LNCAP (cell line): Measurements from ENCODE around the gene TMEM119.

ENCODE experiments used
- TF ChIP-seq, protein P1 (sequence below): fragments of 450-650 bp; IDR thresholded peaks from 2 replicates; pipeline ENCODE4 v1.5.1; 2017; ENCODE audit warnings: mild to moderate bottlenecking

The TMEM119 gene

DNA sequence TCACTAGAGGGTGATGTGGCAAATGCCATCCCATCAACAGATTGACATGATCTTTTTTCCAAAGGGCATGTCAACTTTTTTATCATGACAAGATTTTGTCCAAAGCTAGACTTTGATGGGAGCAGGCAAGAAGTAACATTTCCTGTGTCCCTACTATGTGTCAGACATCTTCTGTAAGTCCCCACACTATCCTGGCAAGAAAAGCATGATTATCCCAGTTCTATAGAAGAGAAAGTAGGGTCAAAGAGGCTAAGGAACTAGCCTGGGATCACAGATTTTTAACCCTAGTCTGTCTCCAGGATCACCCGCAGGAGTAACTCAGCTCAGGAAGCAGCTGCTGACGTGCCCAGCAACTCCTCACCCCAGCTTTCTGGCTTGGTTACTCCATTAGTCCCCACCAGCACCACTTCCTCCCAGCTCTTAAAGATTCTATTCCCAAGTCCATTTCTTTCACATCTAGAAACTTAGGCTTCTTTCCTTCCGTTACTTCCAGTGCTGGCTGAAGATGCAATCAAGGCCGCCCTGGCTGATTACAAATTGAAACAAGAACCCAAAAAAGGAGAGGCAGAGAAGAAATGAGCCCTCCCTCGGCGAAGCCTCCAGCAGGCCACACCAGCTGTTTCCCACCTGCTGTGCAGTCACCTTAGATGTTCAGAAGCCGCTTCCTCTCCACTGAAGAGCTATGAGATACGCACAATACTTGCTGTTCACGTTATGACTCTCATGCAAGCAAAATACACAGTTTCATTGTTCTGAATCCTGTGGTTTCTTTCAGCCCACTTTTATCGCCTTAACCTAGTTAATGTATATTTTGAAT, 29.3 kb downstream of the TMEM119 start:
- TF ChIP-seq, protein P1, sequence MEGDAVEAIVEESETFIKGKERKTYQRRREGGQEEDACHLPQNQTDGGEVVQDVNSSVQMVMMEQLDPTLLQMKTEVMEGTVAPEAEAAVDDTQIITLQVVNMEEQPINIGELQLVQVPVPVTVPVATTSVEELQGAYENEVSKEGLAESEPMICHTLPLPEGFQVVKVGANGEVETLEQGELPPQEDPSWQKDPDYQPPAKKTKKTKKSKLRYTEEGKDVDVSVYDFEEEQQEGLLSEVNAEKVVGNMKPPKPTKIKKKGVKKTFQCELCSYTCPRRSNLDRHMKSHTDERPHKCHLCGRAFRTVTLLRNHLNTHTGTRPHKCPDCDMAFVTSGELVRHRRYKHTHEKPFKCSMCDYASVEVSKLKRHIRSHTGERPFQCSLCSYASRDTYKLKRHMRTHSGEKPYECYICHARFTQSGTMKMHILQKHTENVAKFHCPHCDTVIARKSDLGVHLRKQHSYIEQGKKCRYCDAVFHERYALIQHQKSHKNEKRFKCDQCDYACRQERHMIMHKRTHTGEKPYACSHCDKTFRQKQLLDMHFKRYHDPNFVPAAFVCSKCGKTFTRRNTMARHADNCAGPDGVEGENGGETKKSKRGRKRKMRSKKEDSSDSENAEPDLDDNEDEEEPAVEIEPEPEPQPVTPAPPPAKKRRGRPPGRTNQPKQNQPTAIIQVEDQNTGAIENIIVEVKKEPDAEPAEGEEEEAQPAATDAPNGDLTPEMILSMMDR: no peak

DNA sequence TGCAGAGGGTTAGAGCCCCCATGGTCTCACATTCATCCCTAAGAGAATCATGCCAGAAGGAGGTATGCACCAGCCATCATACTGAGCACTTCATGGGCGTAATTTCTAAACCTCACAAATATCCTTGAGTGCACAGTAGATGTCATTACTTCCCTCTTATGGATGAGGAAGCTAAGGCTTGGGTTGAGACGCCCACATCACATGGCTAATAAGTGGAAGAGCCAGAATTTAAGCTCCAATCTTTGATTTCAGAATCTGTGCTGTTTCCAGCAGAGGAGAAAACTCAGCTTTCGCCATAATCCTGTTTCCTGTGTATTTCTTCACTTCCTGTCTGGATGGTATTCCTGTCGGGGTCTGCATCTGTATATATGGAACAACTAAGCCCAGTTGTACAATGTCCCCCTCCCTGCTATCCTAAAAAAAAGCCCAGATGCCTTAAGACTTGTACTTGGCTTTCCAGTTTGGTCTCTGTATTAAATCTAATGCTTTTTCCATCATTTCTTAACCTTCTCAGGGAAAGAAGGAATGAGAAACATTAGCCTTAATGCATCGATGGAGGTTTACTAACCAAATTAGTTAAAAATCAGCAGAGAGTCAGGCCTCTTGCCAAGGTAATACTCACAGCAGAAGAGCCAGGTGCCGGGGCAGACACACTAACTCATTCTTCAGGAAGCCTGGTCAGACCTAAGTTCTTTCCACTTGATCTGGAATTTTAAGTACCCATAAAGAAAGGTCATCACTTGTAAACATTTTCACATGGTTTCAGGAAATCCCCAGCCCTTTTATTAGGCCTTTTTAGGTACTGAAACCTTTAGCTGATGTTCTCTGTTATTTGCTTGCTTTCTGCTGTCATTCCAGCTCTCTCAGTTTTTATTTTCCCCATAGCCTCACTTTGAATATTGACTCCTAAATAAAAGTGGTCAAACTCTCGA, 30.2 kb downstream of the TMEM119 start:
- TF ChIP-seq, protein P1: no peak

DNA sequence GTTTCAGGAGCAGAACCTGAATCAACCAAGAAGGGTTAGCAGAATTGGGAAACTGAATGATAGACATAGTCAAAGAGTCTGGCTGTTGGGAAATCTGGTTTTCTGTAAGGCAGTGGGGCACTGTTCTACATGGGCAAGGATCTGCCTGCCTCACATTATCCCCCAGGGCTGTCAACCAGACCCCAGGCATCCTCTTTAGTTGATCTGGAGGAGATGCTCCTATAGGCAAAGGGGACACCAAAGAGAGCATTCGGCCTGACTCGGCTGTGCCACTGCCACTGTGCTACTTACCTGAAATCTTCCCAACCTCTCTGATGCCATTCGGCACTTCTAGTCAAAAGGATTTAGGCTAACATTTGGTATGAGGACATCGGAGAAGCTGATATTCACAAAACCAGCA, 31.4 kb downstream of the TMEM119 start:
- TF ChIP-seq, protein P1: no peak

DNA sequence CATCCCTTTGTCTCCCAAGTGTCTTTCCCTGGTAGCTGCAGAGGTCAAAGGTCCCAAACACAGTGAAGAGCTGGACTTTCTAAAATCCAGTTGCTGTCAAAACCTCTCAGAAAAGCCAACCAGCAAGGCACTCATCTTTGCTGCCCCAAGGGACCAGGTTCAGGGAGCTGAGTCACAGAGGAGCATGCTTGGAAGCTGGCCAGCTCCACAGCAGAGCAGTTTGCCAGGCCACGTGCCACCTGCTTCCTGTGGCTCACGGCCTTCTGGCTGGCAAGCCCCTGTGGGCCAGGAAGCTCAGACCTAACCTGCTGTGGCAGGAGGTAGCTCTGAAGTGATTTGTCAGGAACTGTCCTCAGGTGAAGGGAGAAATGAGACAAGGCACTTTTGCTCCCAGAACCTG, 31.9 kb downstream of the TMEM119 start:
- TF ChIP-seq, protein P1: no peak

DNA sequence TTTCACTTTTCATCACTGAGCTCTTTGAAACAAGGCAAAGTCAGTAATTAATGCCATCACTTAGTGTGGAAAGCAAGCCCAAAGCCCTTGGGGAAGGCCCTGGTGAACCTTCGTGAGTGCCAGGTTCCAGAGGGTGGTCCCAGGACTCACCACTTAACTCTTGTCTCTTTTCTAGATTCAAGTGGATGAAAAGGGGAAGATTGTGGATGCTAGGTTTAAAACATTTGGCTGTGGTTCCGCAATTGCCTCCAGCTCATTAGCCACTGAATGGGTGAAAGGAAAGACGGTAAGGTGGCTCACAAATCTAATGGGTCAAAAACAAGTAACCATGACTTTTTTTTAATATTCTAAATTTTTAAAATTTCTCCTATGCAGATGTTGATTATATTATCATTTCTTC, 32.7 kb downstream of the TMEM119 start:
- TF ChIP-seq, protein P1: no peak

DNA sequence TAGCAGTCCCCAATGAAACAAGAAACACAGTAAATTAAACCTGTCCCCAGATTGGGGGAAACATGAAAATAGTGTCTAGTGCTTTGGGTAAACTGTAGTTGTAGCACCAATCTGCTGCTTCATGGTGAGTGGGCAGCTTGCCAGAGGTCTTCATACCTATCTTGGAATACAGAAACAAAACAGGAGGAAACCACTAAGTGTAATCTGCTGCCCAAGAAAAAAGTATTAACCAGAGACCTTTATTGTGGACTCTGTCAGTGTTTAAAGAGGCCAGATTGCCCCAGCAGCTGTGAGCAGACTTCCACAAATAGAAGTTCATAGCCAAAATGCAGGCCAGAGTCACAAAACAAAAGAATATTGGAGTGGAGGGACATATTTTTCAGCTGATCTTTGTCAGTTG, 33.2 kb downstream of the TMEM119 start:
- TF ChIP-seq, protein P1: no peak

DNA sequence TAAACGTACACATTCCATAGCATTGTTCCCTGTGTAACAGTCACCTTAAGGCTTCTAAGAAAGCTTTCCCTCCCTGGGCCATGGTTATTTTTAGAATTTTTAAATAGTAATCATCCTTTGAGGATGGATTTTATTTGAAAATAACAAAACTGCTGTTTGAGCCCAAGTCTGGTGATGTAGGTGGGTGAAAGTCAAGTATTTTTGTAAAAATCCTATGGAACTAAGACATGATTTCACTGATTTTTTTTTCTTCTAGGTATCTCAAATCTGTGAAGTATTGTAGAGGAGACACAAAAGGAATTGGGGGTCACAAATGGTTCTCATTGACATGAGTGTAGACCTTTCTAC, 34.1 kb downstream of the TMEM119 start:
- TF ChIP-seq, protein P1: no peak
